Measurements from ENCODE around the gene MRC2.

Gene MRC2

GRCh38 chr17:62724398-62725146, 97.1 kb downstream of the MRC2 start:
- no peak for DNase-seq

GRCh38 chr17:62725791-62726249, 98.3 kb downstream of the MRC2 start:
- no peak for DNase-seq

- DNase-seq = no peak
Measured at GRCh38 chr17:62727916-62728672, 100.6 kb downstream of the MRC2 start.

GRCh38 chr17:62732125-62732524, 104.7 kb downstream of the MRC2 start:
- DNase-seq = no peak

GRCh38 chr17:62735044-62735651, 107.7 kb downstream of the MRC2 start:
- DNase-seq = no peak

GRCh38 chr17:62737513-62737912, 110.0 kb downstream of the MRC2 start:
- DNase-seq = no peak

GRCh38 chr17:62738281-62738680, 110.8 kb downstream of the MRC2 start:
- no peak for DNase-seq

GRCh38 chr17:62739645-62740388, 112.3 kb downstream of the MRC2 start:
- no peak for DNase-seq

GRCh38 chr17:62741290-62741689, 113.8 kb downstream of the MRC2 start:
- no peak for DNase-seq
